Ramos (cell line): Measurements from ENCODE around the gene DNAH14.
"Not testable (repeated sequence)": the region's sequence is repeated elsewhere in the genome, so short reads cannot be mapped to it uniquely, and the experiment has no call there.

Source experiments
- in situ Hi-C: fragments of 300-500 bp; cut with MboI; formaldehyde crosslinking; loops from one replicate; pipeline ENCODE4 v1.14.3; 2022; ENCODE audit warnings: low sequenced_read_pairs; ENCODE audit not compliant: unreplicated experiment

DNAH14 gene

DNA sequence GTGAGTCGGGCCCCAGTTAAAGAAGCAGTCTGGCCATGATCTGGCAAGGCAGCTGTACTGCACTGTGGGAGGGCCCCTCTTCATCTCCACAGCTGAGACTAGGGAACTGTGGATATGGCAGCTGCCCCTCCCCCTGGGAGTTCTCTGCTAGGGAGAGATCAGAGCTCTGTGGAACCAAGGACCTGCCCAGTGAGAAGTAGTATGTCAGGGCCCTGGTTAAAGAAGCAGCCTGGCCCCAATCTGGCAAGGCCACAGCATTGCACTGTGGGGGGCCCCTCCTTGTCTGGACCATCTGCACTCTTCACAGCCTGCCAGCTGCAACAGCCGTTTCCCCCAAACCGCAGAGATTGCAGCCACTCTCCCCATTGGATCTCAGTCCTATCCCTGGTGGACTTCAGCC is 208.5 kb downstream of the DNAH14 start:
- in situ Hi-C loops, result no loop called here

DNA sequence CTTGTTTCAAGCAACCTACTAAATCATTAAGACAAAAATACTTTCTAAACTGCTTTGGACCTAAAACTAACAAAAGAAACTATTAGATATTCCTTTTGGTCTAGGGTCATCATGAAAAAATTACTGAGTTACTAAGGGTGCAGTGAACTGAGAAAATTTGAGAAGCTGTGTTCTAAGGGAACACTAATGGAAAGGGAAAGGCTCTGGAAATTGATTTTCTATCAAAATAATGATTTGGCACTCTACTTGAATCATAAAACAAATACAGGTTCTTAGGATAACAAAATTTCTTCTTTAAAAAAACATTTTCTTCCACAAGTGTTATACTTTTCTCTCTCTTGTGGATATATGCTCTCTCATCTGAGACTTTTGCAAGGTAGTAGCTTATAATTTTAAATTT is 213.5 kb downstream of the DNAH14 start:
- in situ Hi-C loops, result no loop called here

DNA sequence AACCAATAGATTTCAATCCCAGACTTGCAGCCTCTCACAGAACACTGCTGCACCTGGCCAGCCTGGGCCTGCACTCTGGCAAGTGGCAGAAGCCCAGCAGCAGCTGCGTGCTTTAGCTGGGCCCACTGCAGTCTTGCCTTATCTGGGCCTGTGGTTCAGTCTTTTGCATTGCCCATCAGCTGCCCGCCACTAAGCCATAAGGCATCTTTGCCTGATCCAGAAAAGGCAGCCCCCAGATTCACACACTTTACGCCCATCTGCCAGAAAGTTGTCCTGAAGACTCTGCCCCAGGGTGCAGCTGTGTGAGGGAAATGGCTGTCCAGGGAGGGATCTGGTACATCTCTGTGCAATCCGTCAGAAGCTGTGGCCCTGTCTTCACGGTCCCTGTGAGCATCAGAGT is 217.0 kb downstream of the DNAH14 start:
- in situ Hi-C loops, result no loop called here

DNA sequence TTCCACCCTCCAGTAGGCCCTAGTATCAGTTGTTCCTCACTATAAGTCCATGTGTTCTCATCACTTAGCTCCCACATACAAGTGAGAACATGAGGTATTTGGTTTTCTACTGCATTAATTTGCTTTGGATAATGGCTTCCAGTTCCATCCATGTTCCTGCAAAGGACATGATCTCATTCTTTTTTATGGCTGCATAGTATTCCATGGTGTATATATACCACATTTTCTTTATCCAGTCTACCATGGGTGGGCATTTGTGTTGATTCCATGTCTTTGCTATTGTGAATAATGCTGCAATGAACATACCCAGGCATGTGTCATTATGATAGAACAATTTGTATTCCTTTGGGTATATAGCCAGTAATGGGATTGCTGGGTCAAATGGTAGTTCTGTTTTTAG is 218.3 kb downstream of the DNAH14 start:
- in situ Hi-C loops, result not testable (repeated sequence)

DNA sequence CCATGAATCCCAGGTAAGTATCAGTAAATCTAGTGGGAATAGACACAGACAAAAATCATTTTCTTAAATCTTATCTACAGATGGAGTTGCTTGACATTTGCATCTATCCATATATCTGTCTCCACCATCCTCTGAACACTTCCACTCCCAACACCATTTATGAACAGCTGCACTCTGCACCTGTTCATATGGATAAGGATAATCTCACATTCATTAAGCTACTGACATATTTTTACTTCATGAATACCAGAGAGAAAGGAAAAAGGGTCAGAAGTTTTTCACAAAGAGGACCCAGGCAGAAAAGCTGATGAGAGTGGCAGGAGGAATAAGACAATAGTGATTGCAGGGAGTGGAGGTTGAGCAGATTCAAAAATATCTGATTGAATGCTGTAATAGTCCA is 222.6 kb downstream of the DNAH14 start:
- in situ Hi-C loops, result no loop called here

DNA sequence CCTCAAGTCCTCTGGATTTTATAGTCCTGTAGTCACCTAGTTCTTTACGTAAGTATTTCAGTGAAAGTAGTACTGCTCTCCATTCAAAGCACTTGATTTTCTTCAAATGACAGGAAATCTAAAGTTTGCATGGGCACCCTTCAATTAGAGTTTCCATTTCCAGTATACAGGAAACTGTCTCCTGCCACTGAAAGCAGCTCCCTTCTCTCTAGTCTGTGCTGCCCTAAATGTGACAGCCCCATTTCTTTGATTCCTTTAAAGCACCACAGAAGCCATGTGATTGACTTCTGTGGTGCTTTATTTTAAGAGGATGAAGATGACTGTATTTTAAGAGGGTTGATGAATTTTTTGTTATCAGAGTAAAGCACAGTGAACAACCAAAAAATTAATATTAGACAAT is 226.1 kb downstream of the DNAH14 start:
- in situ Hi-C loops, result no loop called here

DNA sequence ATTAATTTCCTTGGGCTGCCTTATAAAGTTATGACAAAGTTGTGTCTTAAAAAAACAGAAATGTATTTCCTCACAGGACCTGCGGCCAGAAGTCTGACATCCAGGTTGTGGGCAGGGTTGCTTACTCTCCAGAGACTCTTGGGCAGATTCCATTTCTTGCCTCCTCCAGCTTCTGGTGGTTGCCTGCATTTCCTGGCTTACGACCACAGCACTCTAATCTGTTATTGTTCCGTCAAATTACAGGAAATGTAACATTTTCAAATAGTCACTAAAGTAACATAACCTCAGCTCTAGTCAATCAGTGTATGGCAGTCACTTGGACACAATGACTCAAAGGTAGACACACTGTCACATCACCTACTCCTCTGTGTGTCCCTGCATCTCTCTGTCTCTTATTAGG is 226.8 kb downstream of the DNAH14 start:
- in situ Hi-C loops, result no loop called here

DNA sequence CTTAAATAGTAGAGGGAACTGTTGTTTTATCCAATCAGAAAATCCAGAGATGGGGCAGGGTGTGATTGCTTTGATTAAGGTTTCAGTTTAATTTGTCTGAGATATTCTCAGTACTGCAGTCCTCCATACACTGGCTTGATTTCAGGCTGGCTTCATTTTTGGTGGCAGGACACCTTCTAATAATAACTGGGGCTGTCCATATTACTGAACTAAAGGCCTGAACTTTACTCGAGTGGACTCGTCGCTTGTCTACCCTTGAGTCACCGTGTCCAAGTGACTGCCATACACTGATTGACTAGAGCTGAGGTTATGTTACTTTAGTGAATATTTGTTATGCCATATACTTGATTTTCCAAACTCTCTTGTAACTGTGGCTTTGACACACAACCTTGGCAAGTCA is 228.8 kb downstream of the DNAH14 start:
- in situ Hi-C loops, result no loop called here

DNA sequence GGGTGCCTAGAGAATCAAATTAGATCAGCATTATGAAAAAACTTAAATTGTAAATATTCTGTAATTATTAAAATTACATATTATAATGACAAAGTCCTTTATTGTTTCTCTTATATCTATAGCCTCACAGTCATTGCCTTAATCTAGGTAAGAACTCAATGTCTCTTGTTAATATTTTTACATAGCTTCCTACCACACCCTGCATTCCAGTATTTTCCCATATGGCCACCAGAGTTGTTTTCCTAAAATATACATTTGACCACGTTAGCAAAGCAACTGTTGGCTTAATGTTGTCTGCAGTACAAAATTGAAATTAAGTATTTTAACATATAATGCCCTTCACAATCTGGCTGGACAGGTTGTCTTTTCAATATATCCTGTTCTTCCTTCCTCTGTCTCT is 230.3 kb downstream of the DNAH14 start:
- in situ Hi-C loops, result no loop called here

DNA sequence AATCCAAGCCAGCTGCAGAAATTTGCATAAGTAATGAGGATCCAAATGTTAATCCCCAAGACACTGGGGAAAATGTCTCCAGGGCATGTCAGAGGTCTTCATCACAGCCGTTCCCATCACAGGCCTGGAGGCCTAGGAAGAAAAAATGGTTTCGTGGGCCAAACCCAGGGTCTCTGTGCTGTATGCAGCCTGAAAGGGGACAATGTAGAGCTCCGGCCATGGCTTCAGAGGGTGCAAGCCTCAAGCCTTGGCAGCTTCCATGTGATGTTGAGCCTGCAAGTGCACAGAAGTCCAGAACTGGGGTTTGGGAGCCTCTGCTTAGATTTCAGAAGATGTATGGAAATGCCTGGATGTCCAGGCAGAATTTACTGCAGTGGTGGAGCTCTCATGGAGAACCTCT is 247.9 kb downstream of the DNAH14 start:
- in situ Hi-C loops, result not testable (repeated sequence)

DNA sequence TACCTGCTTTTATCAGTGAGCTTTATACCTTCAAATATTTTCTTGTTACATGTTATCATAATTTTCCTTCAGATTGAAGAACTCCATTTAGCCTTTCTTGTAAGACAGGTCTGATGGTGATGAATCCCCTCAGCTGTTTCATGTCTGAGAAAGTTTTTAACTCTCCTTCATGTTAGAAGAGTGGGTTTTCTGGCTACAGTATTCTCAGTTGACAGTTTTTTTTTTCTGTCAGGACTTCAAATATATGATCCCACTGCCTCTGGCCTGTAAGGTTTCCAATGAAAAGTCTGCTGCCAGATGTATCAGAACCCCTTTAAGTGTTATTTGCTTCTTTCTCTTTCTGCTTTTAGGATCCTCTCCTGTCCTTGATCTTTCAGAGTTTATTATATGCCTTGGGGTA is 250.2 kb downstream of the DNAH14 start:
- in situ Hi-C loops, result no loop called here

DNA sequence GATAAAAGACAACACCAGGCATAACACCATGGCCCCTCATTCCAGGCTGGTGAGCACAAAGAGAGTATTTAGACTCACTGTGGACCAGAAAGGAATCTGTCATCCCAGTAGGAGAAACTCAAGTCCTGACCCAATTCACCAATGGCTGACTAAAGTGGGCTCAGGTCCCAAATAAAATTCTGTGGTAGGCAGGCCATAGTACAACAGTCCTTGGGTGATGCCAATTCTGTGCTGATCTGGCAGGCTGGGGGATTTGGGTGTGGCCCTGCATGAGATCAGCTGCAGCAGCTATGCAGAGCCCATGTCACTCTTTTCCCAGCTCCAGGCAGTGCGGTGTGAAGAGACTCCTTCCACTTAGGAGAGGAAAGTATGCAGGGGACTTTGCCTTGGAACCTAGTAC is 253.2 kb downstream of the DNAH14 start:
- in situ Hi-C loops, result no loop called here

DNA sequence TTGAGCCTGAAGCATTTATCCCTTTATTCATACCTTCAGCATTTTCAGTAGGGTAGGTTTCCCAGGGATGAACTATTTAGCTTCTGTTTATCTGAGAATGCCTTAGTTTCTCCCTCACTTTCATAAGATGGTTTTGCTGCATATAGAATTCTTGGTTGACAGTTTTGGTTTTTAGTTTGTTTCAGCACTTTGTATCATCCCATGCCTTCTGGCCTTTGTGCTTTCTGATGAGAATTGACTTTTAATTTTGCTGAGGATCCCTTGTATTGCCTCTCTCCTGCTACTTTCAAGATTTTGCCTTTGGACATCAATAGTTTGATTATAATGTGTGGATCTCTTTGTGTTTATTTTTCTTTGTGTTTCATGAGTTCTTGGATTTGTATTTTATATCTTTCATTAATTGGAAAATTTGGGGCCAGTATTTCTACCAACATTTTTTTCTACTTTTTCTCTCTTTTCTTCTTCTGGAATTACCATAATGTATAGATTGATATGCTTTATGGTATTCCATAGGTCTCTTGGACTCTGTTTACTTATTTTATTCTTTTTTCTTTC is 261.8 kb downstream of the DNAH14 start:
- in situ Hi-C loops, result no loop called here

DNA sequence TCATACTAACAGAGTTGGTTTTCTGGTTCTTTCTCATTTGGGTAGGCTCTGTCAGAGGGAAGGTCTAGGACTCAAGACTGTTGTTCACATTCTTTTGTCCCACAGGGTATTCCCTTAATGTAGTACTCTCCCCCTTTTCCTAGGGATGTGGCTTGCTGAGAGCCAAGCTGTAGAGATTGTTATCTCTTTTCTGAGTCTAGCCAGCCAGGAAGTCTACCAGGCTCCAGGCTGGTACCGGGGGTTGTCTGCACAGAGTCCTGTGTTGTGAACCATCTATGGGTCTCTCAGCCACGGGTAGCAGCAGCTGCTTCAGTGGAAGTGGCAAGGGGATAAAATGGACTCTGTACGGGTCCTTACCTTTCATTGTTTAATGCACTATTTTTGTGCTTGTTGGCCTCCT is 272.0 kb downstream of the DNAH14 start:
- in situ Hi-C loops, result no loop called here

DNA sequence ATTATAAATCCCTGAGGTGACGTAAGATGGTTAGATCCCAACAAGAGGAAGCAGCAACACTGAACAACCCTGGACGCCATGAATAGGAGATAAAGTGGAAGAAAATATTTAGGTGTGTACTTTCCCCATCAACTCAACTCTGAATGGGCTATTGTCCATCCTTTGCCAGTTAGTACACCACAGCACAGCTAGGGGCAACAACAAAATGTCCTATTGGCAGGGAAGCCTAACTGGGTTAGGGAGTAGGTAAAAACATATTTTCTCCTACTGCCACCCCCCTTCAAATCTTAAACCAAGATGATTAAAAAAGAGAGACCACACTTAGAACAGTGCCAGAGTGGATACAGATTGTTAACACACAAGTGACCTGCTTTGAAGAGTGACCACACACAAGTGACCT is 278.3 kb downstream of the DNAH14 start:
- in situ Hi-C loops, result no loop called here

DNA sequence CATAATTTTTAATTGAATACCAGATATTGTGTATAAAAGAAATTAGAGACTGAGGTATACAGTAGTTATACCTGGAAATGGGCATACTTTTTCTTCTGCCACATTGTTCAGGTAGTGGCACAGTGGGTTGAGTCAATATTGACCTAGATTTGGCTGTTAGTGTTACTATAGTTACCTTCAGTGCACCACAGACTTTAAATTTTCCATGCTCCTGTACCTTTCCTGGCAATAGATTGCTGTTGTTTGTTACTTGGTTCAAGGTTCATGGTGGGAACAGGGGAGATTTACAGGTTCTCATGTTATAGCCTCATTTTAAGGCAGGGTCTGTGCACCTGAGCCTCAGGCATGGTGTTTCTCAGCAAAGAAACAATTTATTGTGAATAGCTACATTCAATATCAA is 279.7 kb downstream of the DNAH14 start:
- in situ Hi-C loops, result no loop called here

DNA sequence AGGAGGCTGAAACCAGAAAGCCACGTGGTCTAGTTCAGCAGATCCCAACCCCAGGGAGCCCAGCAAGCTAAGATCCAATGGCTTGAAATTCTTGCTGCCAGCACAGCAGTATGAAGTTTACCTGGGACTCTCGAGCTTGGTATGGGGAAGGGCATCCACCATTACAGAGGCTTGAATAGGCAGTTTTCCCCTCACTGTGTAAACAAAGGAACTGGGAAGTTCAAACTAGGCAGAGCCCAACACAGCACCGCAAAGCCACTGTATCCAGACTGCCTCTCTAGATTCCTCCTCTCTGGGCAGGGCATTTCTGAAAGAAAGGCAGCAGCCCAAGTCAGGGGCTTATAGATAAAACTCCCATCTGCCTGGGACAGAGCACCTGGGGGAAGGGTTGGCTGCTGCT is 280.7 kb downstream of the DNAH14 start:
- in situ Hi-C loops, result not testable (repeated sequence)

DNA sequence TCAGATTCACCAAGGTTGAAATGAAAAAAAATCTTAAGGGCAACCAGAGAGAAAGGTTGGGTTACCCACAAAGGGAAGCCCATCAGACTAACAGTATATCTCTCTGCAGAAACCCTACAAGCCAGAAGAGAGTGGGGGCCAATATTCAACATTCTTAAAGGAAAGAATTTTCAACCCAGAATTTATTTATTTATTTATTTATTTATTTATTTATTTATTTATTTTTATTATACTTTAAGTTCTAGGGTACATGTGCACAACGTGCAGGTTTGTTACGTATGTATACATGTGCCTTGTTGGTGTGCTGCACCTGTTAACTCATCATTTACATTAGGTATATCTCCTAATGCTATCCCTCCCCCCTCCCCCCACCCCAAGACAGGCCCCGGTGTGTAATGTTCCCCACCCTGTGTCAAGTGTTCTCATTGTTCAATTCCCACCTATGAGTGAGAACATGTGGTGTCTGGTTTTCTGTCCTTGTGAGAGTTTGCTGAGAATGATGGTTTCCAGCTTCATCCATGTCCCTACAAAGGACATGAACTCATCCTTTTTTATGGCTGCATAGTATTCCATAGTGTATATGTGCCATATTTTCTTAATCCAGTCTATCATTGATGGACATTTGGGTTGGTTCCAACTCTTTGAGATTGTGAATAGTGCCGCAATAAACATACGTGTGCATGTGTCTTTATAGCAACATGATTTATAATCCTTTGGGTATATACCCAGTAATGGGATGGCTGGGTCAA is 282.4 kb downstream of the DNAH14 start:
- in situ Hi-C loops, result not testable (repeated sequence)

DNA sequence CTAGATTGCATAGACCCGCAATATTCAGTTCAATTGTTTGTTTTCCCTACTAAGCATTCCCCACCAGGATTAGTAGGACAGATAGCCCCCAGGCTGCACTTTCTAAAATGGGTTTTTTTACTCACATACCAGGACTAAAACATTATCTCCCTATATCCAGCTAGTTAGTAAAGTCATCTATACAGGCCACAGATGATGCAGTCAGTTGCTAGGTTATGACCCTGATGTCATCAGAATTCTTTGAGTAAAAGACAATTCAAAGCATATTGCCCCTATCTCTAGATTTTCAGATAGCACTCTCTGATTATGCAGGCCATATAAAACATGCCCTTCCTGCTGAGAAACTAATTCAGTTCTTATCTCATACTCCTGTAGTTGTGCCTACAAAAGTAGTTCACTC is 294.8 kb downstream of the DNAH14 start:
- in situ Hi-C loops, result no loop called here

DNA sequence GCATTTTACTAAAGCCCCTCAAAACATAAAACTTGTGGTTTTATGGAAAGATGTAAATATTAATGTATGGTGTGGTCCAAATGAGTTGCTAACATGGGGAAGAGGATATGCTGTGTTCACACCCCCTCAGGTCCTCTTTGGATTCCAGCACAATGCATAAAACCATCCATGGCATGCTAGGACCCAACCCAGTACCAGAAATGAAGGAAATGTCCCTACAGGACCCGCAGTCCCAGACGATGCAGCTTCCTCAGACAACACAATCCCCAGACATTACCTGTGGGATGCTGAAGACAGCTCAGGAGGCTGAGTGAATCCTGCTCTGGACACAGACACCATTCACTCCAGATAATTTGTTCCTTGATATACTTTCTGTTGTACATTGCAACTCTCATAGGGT is 296.2 kb downstream of the DNAH14 start:
- in situ Hi-C loops, result no loop called here

DNA sequence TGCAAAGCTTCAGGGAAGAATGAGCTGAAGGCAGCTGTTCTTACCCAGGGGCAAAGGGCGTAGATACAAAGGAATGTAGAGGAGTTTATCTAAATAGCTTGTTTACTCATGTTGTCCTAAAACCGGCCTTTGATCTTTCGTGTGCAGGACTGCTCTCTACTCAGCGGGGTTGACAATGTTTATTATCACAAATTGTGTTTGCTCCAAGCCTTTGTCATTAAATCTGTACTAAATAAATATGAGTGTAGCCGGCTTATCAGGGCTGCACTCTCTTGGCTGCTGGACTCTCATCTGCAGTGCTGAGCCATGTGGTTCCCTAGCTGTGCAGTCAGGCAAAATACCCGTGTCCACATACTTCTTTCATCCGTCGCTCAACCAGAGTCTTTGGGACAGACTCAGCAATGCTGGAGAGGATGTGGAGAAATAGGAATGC is 299.4 kb downstream of the DNAH14 start:
- in situ Hi-C loops, result no loop called here

DNA sequence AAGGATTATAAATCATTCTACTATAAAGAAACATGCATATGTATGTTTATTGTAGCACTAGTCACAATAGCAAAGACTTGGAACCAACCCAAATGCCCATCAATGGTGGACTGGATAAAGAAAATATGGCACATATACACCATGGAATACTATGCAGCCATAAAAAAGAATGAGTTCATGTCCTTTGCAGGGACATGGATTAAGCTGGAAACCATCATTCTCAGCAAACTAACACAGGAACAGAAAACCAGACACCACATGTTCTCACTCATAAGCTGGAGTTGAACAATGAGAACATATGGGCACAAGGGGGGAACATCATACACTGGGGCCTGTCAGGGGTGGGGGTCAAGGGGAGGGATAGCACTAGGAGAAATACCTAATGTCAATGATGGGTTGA is 300.0 kb downstream of the DNAH14 start:
- in situ Hi-C loops, result not testable (repeated sequence)
